Left lung (tissue), 10 donors: ENCODE measurements around the gene OR10A5. TPM values are rescaled to one million over a fixed set of nuclear protein-coding genes. Genes with fewer than 3 reads are reported as not detected.
"Not testable (repeated sequence)": the region's sequence is repeated elsewhere in the genome, so short reads cannot be mapped to it uniquely, and the experiment has no call there.

ENCODE experiments used
- ATAC-seq: fragments of 200-7000 bp; cut with Tn5 transposase; one replicate; pipeline ENCODE4 v1.9.1; 2020; ENCODE audit warnings: moderate library complexity
- DNase-seq, 4 donors: peaks; one replicate each; pipeline ENCODE4 v3.0.0-alpha.2; 2013 to 2020
- H3K27ac ChIP-seq, 2 donors: fragments of 200-600 bp; sonication (generic) in 1 of 2; one replicate each; pipeline versions ENCODE4 v1.5.0 to v1.8.0; 2020 to 2021
- H3K27me3 ChIP-seq, 2 donors: fragments of 200-600 bp; sonication (generic) in 1 of 2; one replicate each; pipeline versions ENCODE4 v1.5.0 to v1.8.0; 2020 to 2021
- H3K36me3 ChIP-seq, 2 donors: fragments of 200-600 bp; sonication (generic) in 1 of 2; one replicate each; pipeline versions ENCODE4 v1.5.0 to v1.8.0; 2020 to 2021
- H3K4me1 ChIP-seq, 2 donors: fragments of 200-600 bp; one replicate each; pipeline ENCODE4 v1.8.0; 2021
- H3K4me3 ChIP-seq, 2 donors: fragments of 200-600 bp; sonication (generic) in 1 of 2; one replicate each; pipeline versions ENCODE4 v1.5.0 to v1.8.0; 2020 to 2021; ENCODE audit warnings: mild to moderate bottlenecking in 1 of 2
- H3K9me3 ChIP-seq, 2 donors: fragments of 200-600 bp; sonication (generic) in 1 of 2; one replicate each; pipeline versions ENCODE4 v1.5.0 to v1.8.0; 2020 to 2021
- CTCF ChIP-seq, 2 donors: fragments of 200-600 bp; sonication (generic) in 1 of 2; IDR thresholded peaks; one replicate each; pipeline versions ENCODE4 v1.5.0 to v1.8.0; 2021; ENCODE audit warnings: antibody characterized with exemption in 2 of 2
- intact Hi-C, 2 donors: fragments of 100-400 bp; cut with DNase I; formaldehyde crosslinking; loops; one replicate each; pipeline versions ENCODE4 v1.11.2 to v1.14.2; 2022
- polyA plus RNA-seq, 6 donors: library from polyadenylated mRNA; unstranded; fragments of 120-200 nt; gene quantifications; one replicate each; pipeline ENCODE4 v1.2.1, GENCODE V29; 2013; ENCODE audit not compliant: insufficient read length in 6 of 6
- total RNA-seq, 2 donors: library from RNA; stranded (reverse); fragmentation: NEBNext Ultra II Directional; extraction: Animal tissue kit (Norgen Biotek cat#: 25700); gene quantifications; one replicate each; pipeline ENCODE4 v1.2.1, GENCODE V29; 2021
- donor health status: DM: no; HTN: yes; CAD: no.
- donor health status: DM: no; HTN: no; CAD: no.

OR10A5 gene
- total and polyA plus RNA-seq, 8 donors = not detected

DNA sequence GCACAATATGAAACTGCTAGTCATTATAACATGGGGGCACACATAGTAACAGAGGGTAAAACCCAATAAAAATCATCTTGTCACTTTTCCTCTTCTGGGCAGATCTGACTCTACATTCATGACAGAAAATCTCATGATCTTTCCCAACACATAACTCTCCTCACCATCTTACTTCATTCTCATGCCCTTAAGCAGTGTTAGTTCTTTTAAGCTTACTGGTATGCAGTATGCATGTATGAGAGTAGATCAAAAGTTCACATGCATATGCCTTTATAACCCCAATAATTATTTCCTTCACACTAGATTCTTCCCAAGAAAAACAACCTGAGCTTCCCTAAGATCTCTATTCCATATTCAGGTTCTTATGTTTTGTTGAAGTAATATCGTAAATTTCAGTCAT, 25.8 kb downstream of the OR10A5 start:
- Histone ChIP-seq H3K4me1 (no peaks in the 10 kb centered on the region), H3K4me3 (no peak overlapping the region), H3K27me3 (no peaks in the 10 kb centered on the region), H3K27ac (no peak overlapping the region), H3K9me3 (no peaks in the 10 kb centered on the region), H3K36me3 (no peaks in the 10 kb centered on the region)
- DNase-seq = no peak
- intact Hi-C loops = no loop called here
- no peak for TF ChIP-seq CTCF (IDR thresholded peaks at IDR 0.05)
- ATAC-seq = no peak

- H3K27me3 ChIP-seq = no peaks in the 10 kb centered on the region
- ATAC-seq = no peak
- H3K4me3 ChIP-seq = no peak overlapping the region
- no peaks in the 10 kb centered on the region for H3K36me3 ChIP-seq
- H3K27ac ChIP-seq = no peak overlapping the region
- peaks cover 0 to 2% of the 10 kb centered on the region in 2 donors for H3K9me3 ChIP-seq
- intact Hi-C loops = no loop called here
- no peak for DNase-seq
- TF ChIP-seq CTCF (IDR thresholded peaks at IDR 0.05) = no peak
- no peaks in the 10 kb centered on the region for H3K4me1 ChIP-seq
Observed at GRCh38 chr11:6875761-6876160, 30.3 kb downstream of the OR10A5 start.

- ATAC-seq (no peak), DNase-seq (no peak)
- TF ChIP-seq CTCF (IDR thresholded peaks at IDR 0.05) = no peak
- Histone ChIP-seq H3K4me3 (no peak within 1 kb of the TSS), H3K27me3 (no peaks in the 10 kb centered on the region), H3K9me3 (peaks cover 0 to 2% of the 10 kb centered on the region in 2 donors), H3K36me3 (no peaks in the 10 kb centered on the region), H3K4me1 (no peaks in the 10 kb centered on the region), H3K27ac (no peak within 1 kb of the TSS)
- intact Hi-C loops = no loop called here
Observed at GRCh38 chr11:6876325-6876724, 30.8 kb downstream of the OR10A5 start, which contains the start of gene OR10A4. Gene OR10A4, plus strand, starts transcription at chr11:6876625. Its CDS starts 23 bp downstream, at chr11:6876648.

DNA sequence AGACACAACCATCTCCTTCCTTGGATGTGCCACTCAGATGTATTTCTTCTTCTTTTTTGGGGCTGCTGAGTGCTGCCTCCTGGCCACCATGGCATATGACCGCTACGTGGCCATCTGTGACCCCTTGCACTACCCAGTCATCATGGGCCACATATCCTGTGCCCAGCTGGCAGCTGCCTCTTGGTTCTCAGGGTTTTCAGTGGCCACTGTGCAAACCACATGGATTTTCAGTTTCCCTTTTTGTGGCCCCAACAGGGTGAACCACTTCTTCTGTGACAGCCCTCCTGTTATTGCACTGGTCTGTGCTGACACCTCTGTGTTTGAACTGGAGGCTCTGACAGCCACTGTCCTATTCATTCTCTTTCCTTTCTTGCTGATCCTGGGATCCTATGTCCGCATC, 31.4 kb downstream of the OR10A5 start:
- Histone ChIP-seq H3K36me3 (no peaks in the 10 kb centered on the region), H3K27me3 (no peaks in the 10 kb centered on the region), H3K4me1 (no peaks in the 10 kb centered on the region), H3K27ac (no peak overlapping the region), H3K4me3 (no peak overlapping the region), H3K9me3 (peaks cover 0 to 2% of the 10 kb centered on the region in 2 donors)
- TF ChIP-seq CTCF (IDR thresholded peaks at IDR 0.05) = no peak
- DNase-seq = no peak
- ATAC-seq = no peak
- intact Hi-C loops = no loop called here

GRCh38 chr11:6882751-6883150, 37.3 kb downstream of the OR10A5 start:
- no peak overlapping the region for H3K27ac ChIP-seq
- no peaks in the 10 kb centered on the region for H3K4me1 ChIP-seq
- TF ChIP-seq CTCF (IDR thresholded peaks at IDR 0.05) = no peak
- H3K27me3 ChIP-seq = no peaks in the 10 kb centered on the region
- DNase-seq (no peak), ATAC-seq (no peak)
- no peak overlapping the region for H3K4me3 ChIP-seq
- no peaks in the 10 kb centered on the region for H3K36me3 ChIP-seq
- intact Hi-C loops = no loop called here
- no peaks in the 10 kb centered on the region for H3K9me3 ChIP-seq

DNA sequence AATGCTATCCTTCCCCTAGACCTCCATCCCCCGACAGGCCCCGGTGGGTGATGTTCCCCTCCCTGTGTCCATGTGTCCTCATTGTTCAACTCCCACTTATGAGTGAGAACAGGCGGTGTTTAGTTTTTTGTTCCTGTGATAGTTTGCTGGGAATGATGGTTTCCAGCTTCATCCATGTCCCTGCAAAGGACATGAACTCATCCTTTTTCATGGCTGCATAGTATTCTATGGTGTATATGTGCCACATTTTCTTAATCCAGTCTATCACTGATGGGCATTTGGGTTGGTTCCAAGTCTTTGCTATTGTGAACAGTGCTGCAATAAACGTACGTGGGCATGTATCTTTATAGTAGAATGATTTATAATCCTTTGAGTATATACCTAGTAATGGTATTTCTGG, 42.2 kb downstream of the OR10A5 start:
- H3K4me3 ChIP-seq, H3K36me3 ChIP-seq, intact Hi-C loops, H3K27ac ChIP-seq, H3K9me3 ChIP-seq, H3K27me3 ChIP-seq, DNase-seq, H3K4me1 ChIP-seq, ATAC-seq: not testable (repeated sequence)
